ENCODE results near the gene CPLX1. TPM values are rescaled to one million over a fixed set of nuclear protein-coding genes. Genes with fewer than 3 reads are reported as not detected.
"Not testable (repeated sequence)": the region's sequence is repeated elsewhere in the genome, so short reads cannot be mapped to it uniquely, and the experiment has no call there.

Gene CPLX1
- total RNA-seq, 1 donor, result not detected

GRCh38 chr4:818106-818921 lies 7.6 kb downstream of the CPLX1 start:
- no peak for DNase-seq (ENCODE audit: low read depth)
- H3K4me3 ChIP-seq (ENCODE audit: low read depth, low read length), result no peak overlapping the region
- TF ChIP-seq CTCF (IDR thresholded peaks at IDR 0.05; ENCODE audit: insufficient read depth, low read depth, low read length), result no peak

GRCh38 chr4:815464-816146 lies 10.3 kb downstream of the CPLX1 start:
- DNase-seq (ENCODE audit: low read depth), result no peak
- H3K4me3 ChIP-seq (ENCODE audit: low read depth, low read length), result no peak overlapping the region
- TF ChIP-seq CTCF (IDR thresholded peaks at IDR 0.05; ENCODE audit: insufficient read depth, low read depth, low read length), result no peak

GRCh38 chr4:814312-814850 lies 11.5 kb downstream of the CPLX1 start:
- TF ChIP-seq CTCF (IDR thresholded peaks at IDR 0.05; ENCODE audit: insufficient read depth, low read depth, low read length), result no peak
- DNase-seq (ENCODE audit: low read depth), result no peak
- H3K4me3 ChIP-seq (ENCODE audit: low read depth, low read length), result no peak overlapping the region

GRCh38 chr4:813900-814299 lies 12.0 kb downstream of the CPLX1 start:
- no peak for TF ChIP-seq CTCF (IDR thresholded peaks at IDR 0.05; ENCODE audit: insufficient read depth, low read depth, low read length)
- no peak for DNase-seq (ENCODE audit: low read depth)
- H3K4me3 ChIP-seq (ENCODE audit: low read depth, low read length), result no peak overlapping the region

- H3K4me3 ChIP-seq (ENCODE audit: low read depth, low read length), result no peak overlapping the region
- no peak for TF ChIP-seq CTCF (IDR thresholded peaks at IDR 0.05; ENCODE audit: insufficient read depth, low read depth, low read length)
- no peak for DNase-seq (ENCODE audit: low read depth)
Observed at GRCh38 chr4:808860-809570, 16.9 kb downstream of the CPLX1 start.

GRCh38 chr4:807792-808191 lies 18.1 kb downstream of the CPLX1 start:
- TF ChIP-seq CTCF (IDR thresholded peaks at IDR 0.05; ENCODE audit: insufficient read depth, low read depth, low read length), result no peak
- no peak for DNase-seq (ENCODE audit: low read depth)

GRCh38 chr4:806979-807378 lies 18.9 kb downstream of the CPLX1 start:
- not testable (repeated sequence) for DNase-seq (ENCODE audit: low read depth); H3K4me3 ChIP-seq (ENCODE audit: low read depth, low read length)

More at GRCh38 chr4:807792-808191, 18.1 kb downstream of the CPLX1 start:
- H3K4me3 ChIP-seq (ENCODE audit: low read depth, low read length), result no peak overlapping the region
